Hematopoietic multipotent progenitor cell (in vitro differentiated cells): ENCODE results near the gene UBE2S. TPM values are rescaled to one million over a fixed set of nuclear protein-coding genes. Genes with fewer than 3 reads are reported as not detected.
"Not testable (repeated sequence)": the region's sequence is repeated elsewhere in the genome, so short reads cannot be mapped to it uniquely, and the experiment has no call there.

Experiments
- DNase-seq, 3 donors: peaks; one replicate each; pipeline ENCODE4 v3.0.0-alpha.2; 2011 to 2015; ENCODE audit warnings: low read depth in 2 of 3, low spot score in 2 of 3
- total RNA-seq: library from RNA; depleted of rRNA; stranded (reverse); fragments of >200 nt; gene quantifications from one replicate; pipeline ENCODE4 v1.2.3, GENCODE V29; 2012

The UBE2S gene
- 26.7 TPM for total RNA-seq

GRCh38 chr19:55407550-55407799 is at the start of gene UBE2S:
UBE2S (minus strand) TSS chr19:55407788; CDS start chr19:55407589, 199 bp downstream.
- DNase-seq, result not testable (repeated sequence)

- no peak for DNase-seq
Observed at GRCh38 chr19:55456347-55456746, 48.8 kb upstream of the UBE2S start.

GRCh38 chr19:55455576-55456235 is 48.1 kb upstream of the UBE2S start:
- no peak for DNase-seq

- peak in 1 of 3 donors; percentile 65 for DNase-seq
Observed at GRCh38 chr19:55454787-55455243, 47.2 kb upstream of the UBE2S start.

- no peak for DNase-seq
Observed at GRCh38 chr19:55453511-55454260, 46.1 kb upstream of the UBE2S start.

GRCh38 chr19:55452749-55453346 is 45.3 kb upstream of the UBE2S start:
- DNase-seq, result peak in 2 of 3 donors; percentile 83 to 85

- DNase-seq, result peak in 1 of 3 donors; percentile 53
Observed at GRCh38 chr19:55451965-55452748, 44.6 kb upstream of the UBE2S start.

GRCh38 chr19:55451163-55451964 is 43.8 kb upstream of the UBE2S start:
- no peak for DNase-seq

- no peak for DNase-seq
Observed at GRCh38 chr19:55449469-55449868, 41.9 kb upstream of the UBE2S start.

- DNase-seq, result not testable (repeated sequence)
Observed at GRCh38 chr19:55448175-55448490, 40.5 kb upstream of the UBE2S start.

GRCh38 chr19:55447421-55448174 is 40.0 kb upstream of the UBE2S start:
- peak in 1 of 3 donors; percentile 55 for DNase-seq

- DNase-seq, result no peak
Observed at GRCh38 chr19:55446060-55446459, 38.5 kb upstream of the UBE2S start.

- no peak for DNase-seq
Observed at GRCh38 chr19:55444646-55445045, 37.1 kb upstream of the UBE2S start.

GRCh38 chr19:55443824-55444480 is 36.4 kb upstream of the UBE2S start:
- DNase-seq, result peak in 2 of 3 donors; percentile 46 to 67

GRCh38 chr19:55443045-55443823 is 35.6 kb upstream of the UBE2S start, which contains the start of gene SHISA7:
SHISA7 (minus strand) TSS chr19:55443300; CDS start chr19:55442863, 437 bp downstream.
- DNase-seq, result peak in 1 of 3 donors; percentile 45

GRCh38 chr19:55442372-55442961 is 34.9 kb upstream of the UBE2S start:
- peak in 1 of 3 donors; percentile 48 for DNase-seq

GRCh38 chr19:55441692-55442321 is 34.2 kb upstream of the UBE2S start:
- DNase-seq, result no peak
